Aorta (tissue), 5 donors: ENCODE data around the gene WARS2. TPM values are rescaled to one million over a fixed set of nuclear protein-coding genes. Genes with fewer than 3 reads are reported as not detected.
"Not testable (repeated sequence)": the region's sequence is repeated elsewhere in the genome, so short reads cannot be mapped to it uniquely, and the experiment has no call there.

ENCODE experiments used
- ATAC-seq: fragments of 200-7000 bp; cut with Tn5 transposase; one replicate; pipeline ENCODE4 v1.9.1; 2022; ENCODE audit warnings: moderate library complexity; ENCODE audit not compliant: low FRiP score
- DNase-seq, 2 donors: peaks; one replicate each; pipeline ENCODE4 v3.0.0-alpha.2; 2020
- H3K27ac ChIP-seq, 2 donors: one replicate each; pipeline ENCODE4 v1.5.1; 2013; ENCODE audit warnings: low read length in 2 of 2, mild to moderate bottlenecking in 2 of 2, moderate library complexity in 2 of 2, control low read depth in 1 of 2, inconsistent platforms in 1 of 2, low read depth in 1 of 2
- H3K27me3 ChIP-seq, 2 donors: one replicate each; pipeline ENCODE4 v1.6.1; 2013; ENCODE audit warnings: control low read depth in 1 of 2, low read length in 1 of 2, mild to moderate bottlenecking in 1 of 2, moderate library complexity in 1 of 2; ENCODE audit not compliant: insufficient read depth in 2 of 2, control insufficient read depth in 1 of 2
- H3K36me3 ChIP-seq, 2 donors: one replicate each; pipeline ENCODE4 v1.6.1; 2013; ENCODE audit warnings: control low read depth in 1 of 2, low read length in 1 of 2, mild to moderate bottlenecking in 1 of 2; ENCODE audit not compliant: insufficient read depth in 2 of 2, control insufficient read depth in 1 of 2
- H3K4me1 ChIP-seq, 2 donors: one replicate each; pipeline ENCODE4 v1.6.1; 2013; ENCODE audit warnings: low read length in 2 of 2, control low read depth in 1 of 2, mild to moderate bottlenecking in 1 of 2, moderate library complexity in 1 of 2; ENCODE audit not compliant: insufficient read depth in 2 of 2, control insufficient read depth in 1 of 2
- H3K4me3 ChIP-seq, 2 donors: one replicate each; pipeline ENCODE4 v1.5.1; 2013; ENCODE audit warnings: low read length in 2 of 2, control low read depth in 1 of 2, mild to moderate bottlenecking in 1 of 2
- H3K9me3 ChIP-seq: one replicate; pipeline ENCODE4 v1.6.1; 2013; ENCODE audit warnings: mild to moderate bottlenecking, low read length; ENCODE audit not compliant: control insufficient read depth
- WGBS, 2 donors: extraction: QIAGEN DNeasy Blood & Tissue Kit; methylation state at CpG; one replicate each; pipeline ENCODE4 v1.1.7; 2013; 5-methylcytosine and 5-hydroxymethylcytosine counted together
- intact Hi-C, 2 donors: fragments of 100-400 bp; cut with DNase I; formaldehyde crosslinking; loops; one replicate each; pipeline versions ENCODE4 v1.14.2 to v1.15.0; 2022
- polyA plus RNA-seq, 2 donors: library from polyadenylated mRNA; stranded (reverse); fragments of 200-250 nt; gene quantifications; one replicate each; pipeline ENCODE4 v1.2.3, GENCODE V29; 2013
- total RNA-seq, 2 donors: library from RNA; stranded (reverse); fragmentation: NEBNext Ultra II Directional; extraction: Animal tissue kit (Norgen Biotek cat#: 25700); gene quantifications; one replicate each; pipeline ENCODE4 v1.2.1, GENCODE V29; 2021
- donor health status: healthy with polysubstance abuse.
- donor health status: Bipolar disorder and iron deficiency.
- donor health status: DM: no; HTN: no; CAD: no.
- donor health status: DM: no; HTN: no; CAD: no.
- donor health status: DM: yes; HTN: yes; CAD: no.

The WARS2 gene
- total and polyA plus RNA-seq, 4 donors, result 6.6 to 11.5 (median 8.7) TPM

GRCh38 chr1:119133987-119134386, 6.5 kb downstream of the WARS2 start:
- intact Hi-C loops, result no loop called here
- WGBS, 2 donors, result 92 to 94% methylated on average over 1 of the region's 1 CpG
- no peaks in the 10 kb centered on the region for H3K36me3 ChIP-seq
- H3K4me1 ChIP-seq, result no peaks in the 10 kb centered on the region
- H3K27me3 ChIP-seq, result no peaks in the 10 kb centered on the region
- no peaks in the 10 kb centered on the region for H3K9me3 ChIP-seq
- no peak overlapping the region for H3K4me3 ChIP-seq
- no peak for DNase-seq
- H3K27ac ChIP-seq, result no peak overlapping the region
- no peak for ATAC-seq

- Histone ChIP-seq H3K36me3 (no peaks in the 10 kb centered on the region), H3K27me3 (no peaks in the 10 kb centered on the region), H3K4me3 (no peak overlapping the region), H3K9me3 (no peaks in the 10 kb centered on the region), H3K4me1 (no peaks in the 10 kb centered on the region), H3K27ac (no peak overlapping the region)
- no peak for DNase-seq
- intact Hi-C loops, result no loop called here
- WGBS, 2 donors, result 15 to 36% methylated on average over 3 of the region's 3 CpGs
- ATAC-seq, result peak; percentile 41
Measured at GRCh38 chr1:119132179-119132578, 8.3 kb downstream of the WARS2 start.

GRCh38 chr1:119125874-119126273, 14.6 kb downstream of the WARS2 start:
- H3K27ac ChIP-seq, result no peak overlapping the region
- intact Hi-C loops, result no loop called here
- no peak overlapping the region for H3K4me3 ChIP-seq
- H3K9me3 ChIP-seq, result no peaks in the 10 kb centered on the region
- no peak for ATAC-seq
- no peaks in the 10 kb centered on the region for H3K4me1 ChIP-seq
- WGBS, 2 donors, result 90 to 97% methylated on average over 1 of the region's 1 CpG
- H3K27me3 ChIP-seq, result no peaks in the 10 kb centered on the region
- DNase-seq, result no peak
- H3K36me3 ChIP-seq, result no peaks in the 10 kb centered on the region

- ATAC-seq, result no peak
- intact Hi-C loops, result no loop called here
- no peaks in the 10 kb centered on the region for H3K9me3 ChIP-seq
- H3K27me3 ChIP-seq, result no peaks in the 10 kb centered on the region
- H3K4me3 ChIP-seq, result no peak overlapping the region
- no peak overlapping the region for H3K27ac ChIP-seq
- no peak for DNase-seq
- no peaks in the 10 kb centered on the region for H3K4me1 ChIP-seq
- no peaks in the 10 kb centered on the region for H3K36me3 ChIP-seq
- 89% methylated on average over 3 of the region's 3 CpGs for WGBS, 2 donors
Measured at GRCh38 chr1:119124764-119125163, 15.7 kb downstream of the WARS2 start.

- H3K27me3 ChIP-seq, H3K36me3 ChIP-seq, ATAC-seq, intact Hi-C loops, H3K9me3 ChIP-seq, H3K4me1 ChIP-seq, H3K4me3 ChIP-seq, H3K27ac ChIP-seq, DNase-seq: not testable (repeated sequence)
- WGBS, 2 donors, result 89 to 97% methylated on average over 1 of the region's 1 CpG
Measured at GRCh38 chr1:119121872-119122271, 18.6 kb downstream of the WARS2 start.

GRCh38 chr1:119116725-119117124, 23.7 kb downstream of the WARS2 start:
- no peak overlapping the region for H3K27ac ChIP-seq
- no peaks in the 10 kb centered on the region for H3K9me3 ChIP-seq
- no peaks in the 10 kb centered on the region for H3K4me1 ChIP-seq
- H3K27me3 ChIP-seq, result no peaks in the 10 kb centered on the region
- ATAC-seq, result no peak
- no peak overlapping the region for H3K4me3 ChIP-seq
- intact Hi-C loops, result no loop called here
- DNase-seq, result no peak
- WGBS, 2 donors, result 71 to 84% methylated on average over 7 of the region's 7 CpGs
- H3K36me3 ChIP-seq, result no peaks in the 10 kb centered on the region

GRCh38 chr1:119115736-119116135, 24.7 kb downstream of the WARS2 start:
- Histone ChIP-seq H3K36me3 (no peaks in the 10 kb centered on the region), H3K27ac (no peak overlapping the region), H3K27me3 (no peaks in the 10 kb centered on the region), H3K9me3 (no peaks in the 10 kb centered on the region), H3K4me3 (no peak overlapping the region), H3K4me1 (no peaks in the 10 kb centered on the region)
- ATAC-seq, result no peak
- WGBS, 2 donors, result 92 to 96% methylated on average over 3 of the region's 3 CpGs
- DNase-seq, result no peak
- intact Hi-C loops, result no loop called here

- Histone ChIP-seq H3K27ac (no peak overlapping the region), H3K4me3 (no peak overlapping the region), H3K36me3 (no peaks in the 10 kb centered on the region), H3K27me3 (no peaks in the 10 kb centered on the region), H3K9me3 (no peaks in the 10 kb centered on the region), H3K4me1 (no peaks in the 10 kb centered on the region)
- no peak for DNase-seq
- no peak for ATAC-seq
- intact Hi-C loops, result no loop called here
Measured at GRCh38 chr1:119115311-119115710, 25.1 kb downstream of the WARS2 start.

- Histone ChIP-seq H3K36me3 (no peaks in the 10 kb centered on the region), H3K4me3 (no peak overlapping the region), H3K4me1 (no peaks in the 10 kb centered on the region), H3K9me3 (no peaks in the 10 kb centered on the region), H3K27me3 (no peaks in the 10 kb centered on the region), H3K27ac (no peak overlapping the region)
- intact Hi-C loops, result no loop called here
- WGBS, 2 donors, result 95 to 97% methylated on average over 1 of the region's 1 CpG
- no peak for DNase-seq
- ATAC-seq, result no peak
Measured at GRCh38 chr1:119114786-119115185, 25.7 kb downstream of the WARS2 start.
